HepG2 (cell line): ENCODE results near the gene ETS1. TPM values are rescaled to one million over a fixed set of nuclear protein-coding genes. Genes with fewer than 3 reads are reported as not detected.

Source experiments
- ATF5 ChIP-seq: sonication (generic); formaldehyde crosslinking; IDR thresholded peaks from 2 replicates; pipeline ENCODE4 v1.4.0; 2020; ENCODE audit warnings: mild to moderate bottlenecking, low read depth, missing genetic modification reagents
- CBFB ChIP-seq: sonication (generic); formaldehyde crosslinking; IDR thresholded peaks from 2 replicates; pipeline ENCODE4 v1.4.0; 2020; ENCODE audit warnings: missing genetic modification reagents
- CCDC6 ChIP-seq: sonication (generic); formaldehyde crosslinking; IDR thresholded peaks from 2 replicates; pipeline ENCODE4 v1.8.1; 2022; ENCODE audit warnings: mild to moderate bottlenecking, missing genetic modification reagents, moderate library complexity
- DMAP1 ChIP-seq: IDR thresholded peaks from 2 replicates; pipeline ENCODE4 v1.6.1; 2016
- GABPB1 ChIP-seq: IDR thresholded peaks from 2 replicates; pipeline ENCODE4 v1.6.1; 2016; ENCODE audit warnings: mild to moderate bottlenecking, missing genetic modification reagents, moderate library complexity, missing compliant biosample characterization
- HNRNPK ChIP-seq: fragments of 200-400 bp; formaldehyde crosslinking; IDR thresholded peaks from 2 replicates; pipeline ENCODE4 v1.6.1; 2018; ENCODE audit warnings: low read length, low read depth, moderate library complexity, mild to moderate bottlenecking; ENCODE audit not compliant: poor library complexity, severe bottlenecking
- HNRNPLL ChIP-seq: fragments of 200-400 bp; formaldehyde crosslinking; IDR thresholded peaks from 2 replicates; pipeline ENCODE4 v1.6.1; 2017; ENCODE audit warnings: mild to moderate bottlenecking, low read depth, low read length; ENCODE audit not compliant: poor library complexity, severe bottlenecking
- MTF2 ChIP-seq: sonication (generic); formaldehyde crosslinking; IDR thresholded peaks from 2 replicates; pipeline ENCODE4 v1.5.0; 2020; ENCODE audit warnings: missing genetic modification reagents, borderline replicate concordance
- NKX3-1 ChIP-seq: sonication (generic); formaldehyde crosslinking; IDR thresholded peaks from 2 replicates; pipeline ENCODE4 v1.5.0; 2020; ENCODE audit warnings: missing genetic modification reagents
- PLSCR1 ChIP-seq: sonication (generic); formaldehyde crosslinking; IDR thresholded peaks from 2 replicates; pipeline ENCODE4 v1.5.0; 2020; ENCODE audit warnings: missing genetic modification reagents, mild to moderate bottlenecking, borderline replicate concordance
- POLR2G ChIP-seq: fragments of 200-400 bp; formaldehyde crosslinking; IDR thresholded peaks from 2 replicates; pipeline ENCODE4 v1.6.1; 2018; ENCODE audit warnings: mild to moderate bottlenecking, low read depth, low read length, moderate library complexity
- RBFOX2 ChIP-seq: fragments of 200-400 bp; formaldehyde crosslinking; IDR thresholded peaks from 2 replicates; pipeline ENCODE4 v1.6.1; 2017; ENCODE audit warnings: low read depth, mild to moderate bottlenecking, low read length
- RXRA ChIP-seq: sonication (generic); formaldehyde crosslinking; IDR thresholded peaks from 2 replicates; pipeline ENCODE4 v1.5.1; 2020; ENCODE audit warnings: missing genetic modification reagents
- SIX4 ChIP-seq: sonication (generic); formaldehyde crosslinking; IDR thresholded peaks from 2 replicates; pipeline ENCODE4 v1.4.0; 2020; ENCODE audit warnings: missing genetic modification reagents
- SP1 ChIP-seq, 2 experiments: fragments of 450-650 bp in 1 of 2; sonication (generic) in 1 of 2; formaldehyde crosslinking in 1 of 2; IDR thresholded peaks; 2 replicates each; pipeline versions ENCODE4 v1.4.0 to v1.6.1; 2016 to 2020; ENCODE audit warnings: missing genetic modification reagents in 1 of 2
- SP5 ChIP-seq: IDR thresholded peaks from 2 replicates; pipeline ENCODE4 v1.6.1; 2016; ENCODE audit warnings: low read depth, borderline replicate concordance
- TEAD3 ChIP-seq: optimal IDR thresholded peaks from 2 replicates; pipeline ENCODE3; 2016; ENCODE audit warnings: borderline replicate concordance
- YEATS4 ChIP-seq: sonication (generic); formaldehyde crosslinking; IDR thresholded peaks from 2 replicates; pipeline ENCODE4 v1.4.0; 2020; ENCODE audit warnings: missing genetic modification reagents, borderline replicate concordance
- ZBTB7B ChIP-seq: sonication (generic); formaldehyde crosslinking; IDR thresholded peaks from 2 replicates; pipeline ENCODE4 v1.4.0; 2020; ENCODE audit warnings: missing genetic modification reagents
- ZFX ChIP-seq: sonication (generic); formaldehyde crosslinking; IDR thresholded peaks from 2 replicates; pipeline ENCODE4 v1.4.0; 2020; ENCODE audit warnings: mild to moderate bottlenecking, low read depth, missing genetic modification reagents, moderate library complexity
- ZMYM4 ChIP-seq: sonication (generic); formaldehyde crosslinking; IDR thresholded peaks from 2 replicates; pipeline ENCODE4 v1.8.1; 2023; ENCODE audit warnings: mild to moderate bottlenecking, missing genetic modification reagents
- ZSCAN5A ChIP-seq: sonication (generic); formaldehyde crosslinking; IDR thresholded peaks from 2 replicates; pipeline ENCODE4 v1.8.0; 2022; ENCODE audit warnings: mild to moderate bottlenecking, missing genetic modification reagents, borderline replicate concordance
- polyA plus RNA-seq, 8 experiments: library from polyadenylated mRNA; depleted of rRNA in 3 of 8; stranded (reverse) in 7 of 8; unstranded in 1 of 8; fragments of >200 nt; fragmentation: Illumina TruSeq in 4 of 8; extraction: Trizol in 4 of 8; gene quantifications; 2 replicates each; pipeline versions ENCODE4 v1.2.1 to v1.2.3, GENCODE V29; 2011 to 2016; ENCODE audit warnings: low read depth in 4 of 8, missing spikeins in 1 of 8, mixed read lengths in 1 of 8; ENCODE audit not compliant: insufficient read depth in 1 of 8
- total RNA-seq, 5 experiments: library from RNA; depleted of rRNA; stranded (reverse); fragments of >200 nt; fragmentation: Illumina TruSeq; extraction: Trizol; gene quantifications; 2 replicates each; pipeline ENCODE4 v1.2.3, GENCODE V29; 2016; ENCODE audit warnings: low read depth in 1 of 5
- TF ChIP-seq, protein P1 (sequence below): sonication (generic); formaldehyde crosslinking; IDR thresholded peaks from 2 replicates; pipeline ENCODE4 v1.5.0; 2020; ENCODE audit warnings: missing genetic modification reagents
- TF ChIP-seq, protein P2 (sequence below): sonication (generic); formaldehyde crosslinking; IDR thresholded peaks from 2 replicates; pipeline ENCODE4 v1.4.0; 2020; ENCODE audit warnings: missing genetic modification reagents

ETS1 gene
- total and polyA plus RNA-seq, 2 of the 13 experiments (the other 11 are each of a cell fraction or from before 2014, with no cell fraction given), result 0.18 to 0.34 TPM

- TF ChIP-seq HNRNPLL (peak; percentile 10), NKX3-1 (CRISPR knock-in tag) (no peak), CCDC6 (CRISPR knock-in tag) (no peak), ZFX (CRISPR knock-in tag) (peak; percentile 59), SIX4 (CRISPR knock-in tag) (no peak), PLSCR1 (CRISPR knock-in tag) (no peak), SP5 (CRISPR knock-in tag) (no peak), GABPB1 (CRISPR knock-in tag) (peak; percentile 64; the same call in 1 of the 2 replicates), SP1 (IDR thresholded peaks at IDR 0.05) (no peak), SP1 (CRISPR knock-in tag; IDR thresholded peaks at IDR 0.05) (0 out of 2 replicates have a peak, but pooled peaks have one; percentile 39), ATF5 (CRISPR knock-in tag) (no peak), MTF2 (CRISPR knock-in tag) (peak; percentile 75; the same call in 1 of the 2 replicates), RBFOX2 (peak; percentile 57; the same call in 1 of the 2 replicates), RXRA (CRISPR knock-in tag) (peak; percentile 18; the same call in 1 of the 2 replicates), POLR2G (peak; percentile 68), YEATS4 (CRISPR knock-in tag) (0 out of 2 replicates have a peak, but pooled peaks have one; percentile 35), HNRNPK (peak; percentile 38), TEAD3 (CRISPR knock-in tag) (peak; percentile 23), ZBTB7B (CRISPR knock-in tag) (0 out of 2 replicates have a peak, but pooled peaks have one; percentile 23), ZMYM4 (0 out of 2 replicates have a peak, but pooled peaks have one; percentile 43), ZSCAN5A (CRISPR knock-in tag) (no peak), DMAP1 (0 out of 2 replicates have a peak, but pooled peaks have one; percentile 30), CBFB (CRISPR knock-in tag) (no peak)
- TF ChIP-seq, protein P1, sequence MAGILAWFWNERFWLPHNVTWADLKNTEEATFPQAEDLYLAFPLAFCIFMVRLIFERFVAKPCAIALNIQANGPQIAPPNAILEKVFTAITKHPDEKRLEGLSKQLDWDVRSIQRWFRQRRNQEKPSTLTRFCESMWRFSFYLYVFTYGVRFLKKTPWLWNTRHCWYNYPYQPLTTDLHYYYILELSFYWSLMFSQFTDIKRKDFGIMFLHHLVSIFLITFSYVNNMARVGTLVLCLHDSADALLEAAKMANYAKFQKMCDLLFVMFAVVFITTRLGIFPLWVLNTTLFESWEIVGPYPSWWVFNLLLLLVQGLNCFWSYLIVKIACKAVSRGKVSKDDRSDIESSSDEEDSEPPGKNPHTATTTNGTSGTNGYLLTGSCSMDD (CRISPR knock-in tag), result no peak
- TF ChIP-seq, protein P2, sequence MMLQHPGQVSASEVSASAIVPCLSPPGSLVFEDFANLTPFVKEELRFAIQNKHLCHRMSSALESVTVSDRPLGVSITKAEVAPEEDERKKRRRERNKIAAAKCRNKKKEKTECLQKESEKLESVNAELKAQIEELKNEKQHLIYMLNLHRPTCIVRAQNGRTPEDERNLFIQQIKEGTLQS (CRISPR knock-in tag), result peak; percentile 22; the same call in 1 of the 2 replicates
Measured at GRCh38 chr11:128522055-128522942, 65.1 kb downstream of the ETS1 start (continued).
